Panc1 (cell line): ENCODE results near the gene ABCA1. TPM values are rescaled to one million over a fixed set of nuclear protein-coding genes. Genes with fewer than 3 reads are reported as not detected.

ENCODE experiments used
- ATAC-seq: fragments of 200-7000 bp; cut with Tn5 transposase; 2 replicates; pipeline ENCODE4 v1.9.1; 2020; ENCODE audit warnings: mild to moderate bottlenecking, moderate library complexity
- BruUV-seq: library from RNA; stranded (reverse); fragments of 400-500 nt; replicated peaks from 2 replicates; lab custom pipeline; 2021; lab: Mats Ljungman, UMichigan
- CTCF ChIA-PET: fragments of 300-600 bp; sonication (Branson Sonifier 250); formaldehyde crosslinking; loops from one replicate; lab custom pipeline; 2022; ENCODE audit warnings: antibody characterized with exemption; lab: Charles Lee
- POLR2A ChIA-PET: fragments of 300-600 bp; sonication (Branson Sonifier 250); formaldehyde crosslinking; loops from one replicate; lab custom pipeline; 2022; ENCODE audit warnings: antibody characterized with exemption; lab: Charles Lee
- DNase-seq: peaks from one replicate; pipeline ENCODE4 v3.0.0-alpha.2; 2010; ENCODE audit warnings: low read depth, low spot score
- H3K27ac ChIP-seq: 2 replicates; pipeline ENCODE4 v1.5.1; 2011; ENCODE audit warnings: mild to moderate bottlenecking, low read length, inconsistent platforms
- H3K27me3 ChIP-seq: fragments of 200-500 bp; sonication (Bioruptor generic); 2 replicates; pipeline ENCODE4 v1.6.0; 2014; ENCODE audit warnings: low read length, inconsistent platforms; ENCODE audit not compliant: control insufficient read depth, insufficient read depth
- H3K36me3 ChIP-seq: fragments of 200-500 bp; sonication (Bioruptor generic); 2 replicates; pipeline ENCODE4 v1.5.1; 2014; ENCODE audit warnings: inconsistent platforms, mild to moderate bottlenecking, low read length, moderate library complexity; ENCODE audit not compliant: control insufficient read depth, insufficient read depth
- H3K4me1 ChIP-seq: 2 replicates; pipeline ENCODE4 v1.5.1; 2011; ENCODE audit warnings: inconsistent platforms, mild to moderate bottlenecking, low read length, moderate library complexity; ENCODE audit not compliant: control insufficient read depth, insufficient read depth
- H3K4me3 ChIP-seq, 2 experiments: 2 replicates each; pipeline ENCODE4 v1.5.1; 2011 to 2012; ENCODE audit warnings: low read depth in 2 of 2, low read length in 2 of 2, mild to moderate bottlenecking in 2 of 2, inconsistent platforms in 1 of 2, moderate library complexity in 1 of 2
- H3K9me3 ChIP-seq: fragments of 200-500 bp; sonication (Bioruptor generic); 2 replicates; pipeline ENCODE4 v1.5.1; 2014; ENCODE audit warnings: low read depth, mild to moderate bottlenecking, inconsistent platforms, low read length, moderate library complexity; ENCODE audit not compliant: control insufficient read depth, insufficient read depth
- CTCF ChIP-seq: fragments of 450-650 bp; IDR thresholded peaks from 2 replicates; pipeline ENCODE4 v1.5.1; 2017; ENCODE audit warnings: mild to moderate bottlenecking
- POLR2AphosphoS5 ChIP-seq: IDR thresholded peaks from 2 replicates; pipeline ENCODE4 v1.6.1; 2012; ENCODE audit warnings: mild to moderate bottlenecking, low read depth, low read length, moderate library complexity
- REST ChIP-seq, 2 experiments: IDR thresholded peaks; 2 replicates each; pipeline ENCODE4 v1.6.1; 2011 to 2012; ENCODE audit warnings: low read depth in 2 of 2, control low read depth in 1 of 2, low read length in 1 of 2, mild to moderate bottlenecking in 1 of 2, moderate library complexity in 1 of 2; ENCODE audit not compliant: insufficient read depth in 1 of 2
- SIN3A ChIP-seq: IDR thresholded peaks from 2 replicates; pipeline ENCODE4 v1.6.1; 2012; ENCODE audit warnings: low read depth, mild to moderate bottlenecking, low read length, moderate library complexity, borderline replicate concordance; ENCODE audit not compliant: insufficient read depth
- TCF7L2 ChIP-seq: IDR thresholded peaks from 2 replicates; pipeline ENCODE4 v1.6.1; 2011; ENCODE audit warnings: mild to moderate bottlenecking, low read depth, low read length, inconsistent platforms
- in situ Hi-C: cut with HindIII; loops from 2 replicates; pipeline ENCODE4 v1.10.0; 2016; ENCODE audit warnings: low sequenced_read_pairs, low pct_unique_long_range_greater_than_20kb
- intact Hi-C: fragments of 100-400 bp; cut with micrococcal nuclease; formaldehyde crosslinking; loops from one replicate; pipeline ENCODE4 v1.10.0; 2022; ENCODE audit not compliant: unreplicated experiment
- total RNA-seq: library from RNA; stranded (reverse); gene quantifications from one replicate; pipeline ENCODE4 v1.2.1, GENCODE V29; 2021; ENCODE audit not compliant: unreplicated experiment

Gene ABCA1
- total RNA-seq, 1 experiment from 2014 or later, result 2.6 TPM

- intact Hi-C loops, result no loop called here
- Histone ChIP-seq H3K36me3 (no peaks in the 10 kb centered on the region), H3K27me3 (no peaks in the 10 kb centered on the region), H3K27ac (no peak overlapping the region), H3K4me3 (no peak overlapping the region), H3K4me1 (0 out of 2 replicates have a peak, but pooled peaks cover 2% of the 10 kb centered on the region), H3K9me3 (no peaks in the 10 kb centered on the region)
- no peak for DNase-seq
- no peak for ATAC-seq
- in situ Hi-C loops, result no loop called here
- ChIA-PET POLR2A (interaction anchor here (0.6 kb wide), 1 partner anchor 8 kb away, joined by 19 read pairs; no protein-coding TSS in a partner anchor), CTCF (no interaction called here)
- no TSS peak for BruUV-seq
- TF ChIP-seq CTCF (no peak), POLR2AphosphoS5 (no peak), SIN3A (no peak), REST (IDR thresholded peaks at IDR 0.05; ENCODE audit: insufficient read depth in 1 of 2, low read depth in 2 of 2, low read length in 1 of 2) (no peak), TCF7L2 (no peak)
Measured at GRCh38 chr9:104853683-104854082, 74.3 kb downstream of the ABCA1 start.

- in situ Hi-C loops, result no loop called here
- H3K4me1 ChIP-seq, result 0 out of 2 replicates have a peak, but pooled peaks cover 2% of the 10 kb centered on the region
- BruUV-seq, result no TSS peak
- H3K36me3 ChIP-seq, result no peaks in the 10 kb centered on the region
- H3K9me3 ChIP-seq, result no peaks in the 10 kb centered on the region
- ChIA-PET POLR2A (no interaction called here), CTCF (no interaction called here)
- ATAC-seq (no peak), DNase-seq (no peak)
- intact Hi-C loops, result no loop called here
- TF ChIP-seq TCF7L2, result no peak
- TF ChIP-seq REST (IDR thresholded peaks at IDR 0.05; ENCODE audit: insufficient read depth in 1 of 2, low read depth in 2 of 2, low read length in 1 of 2), result no peak
- no peak for TF ChIP-seq POLR2AphosphoS5
- no peak for TF ChIP-seq SIN3A
- TF ChIP-seq CTCF, result no peak
- no peak overlapping the region for H3K27ac ChIP-seq
- no peak overlapping the region for H3K4me3 ChIP-seq
- H3K27me3 ChIP-seq, result no peaks in the 10 kb centered on the region
Measured at GRCh38 chr9:104853159-104853558, 74.8 kb downstream of the ABCA1 start.
